SW480 (cell line): ENCODE data around the gene KREMEN2.
"Not testable (repeated sequence)": the region's sequence is repeated elsewhere in the genome, so short reads cannot be mapped to it uniquely, and the experiment has no call there.

Experiments used
- DNase-seq: peaks from one replicate; pipeline ENCODE4 v3.0.0-alpha.2; 2016; ENCODE audit warnings: low spot score

The KREMEN2 gene, protein sequence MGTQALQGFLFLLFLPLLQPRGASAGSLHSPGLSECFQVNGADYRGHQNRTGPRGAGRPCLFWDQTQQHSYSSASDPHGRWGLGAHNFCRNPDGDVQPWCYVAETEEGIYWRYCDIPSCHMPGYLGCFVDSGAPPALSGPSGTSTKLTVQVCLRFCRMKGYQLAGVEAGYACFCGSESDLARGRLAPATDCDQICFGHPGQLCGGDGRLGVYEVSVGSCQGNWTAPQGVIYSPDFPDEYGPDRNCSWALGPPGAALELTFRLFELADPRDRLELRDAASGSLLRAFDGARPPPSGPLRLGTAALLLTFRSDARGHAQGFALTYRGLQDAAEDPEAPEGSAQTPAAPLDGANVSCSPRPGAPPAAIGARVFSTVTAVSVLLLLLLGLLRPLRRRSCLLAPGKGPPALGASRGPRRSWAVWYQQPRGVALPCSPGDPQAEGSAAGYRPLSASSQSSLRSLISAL

GRCh38 chr16:2963723-2964474, at the start of gene KREMEN2:
KREMEN2 (plus strand) TSS chr16:2964275; CDS start chr16:2964521, 246 bp downstream.
- peak; percentile 81 for DNase-seq

GRCh38 chr16:2915196-2915929, 48.7 kb upstream of the KREMEN2 start:
- no peak for DNase-seq

- DNase-seq, result peak; percentile 50
These were observed 44.4 kb upstream of the KREMEN2 start for GRCh38 chr16:2919511-2920255.

DNA sequence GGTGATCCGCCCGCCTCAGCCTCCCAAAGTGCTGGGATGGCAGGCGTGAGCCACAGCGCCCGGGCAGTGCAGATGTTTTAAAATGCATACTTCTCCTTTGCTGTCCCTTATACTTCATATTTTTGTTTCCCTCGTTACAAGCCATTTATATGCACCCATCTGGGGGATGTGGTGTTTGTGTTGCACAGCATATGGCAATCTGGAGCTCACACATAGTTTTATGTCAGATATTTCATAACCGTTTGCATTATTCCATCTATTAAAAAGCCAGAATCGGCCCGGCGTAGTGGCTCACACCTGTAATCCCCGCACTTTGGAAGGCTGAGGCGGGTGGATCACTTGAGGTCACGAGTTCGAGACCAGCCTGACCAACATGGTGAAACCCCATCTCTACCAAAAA, 40.6 kb upstream of the KREMEN2 start:
- no peak for DNase-seq

DNA sequence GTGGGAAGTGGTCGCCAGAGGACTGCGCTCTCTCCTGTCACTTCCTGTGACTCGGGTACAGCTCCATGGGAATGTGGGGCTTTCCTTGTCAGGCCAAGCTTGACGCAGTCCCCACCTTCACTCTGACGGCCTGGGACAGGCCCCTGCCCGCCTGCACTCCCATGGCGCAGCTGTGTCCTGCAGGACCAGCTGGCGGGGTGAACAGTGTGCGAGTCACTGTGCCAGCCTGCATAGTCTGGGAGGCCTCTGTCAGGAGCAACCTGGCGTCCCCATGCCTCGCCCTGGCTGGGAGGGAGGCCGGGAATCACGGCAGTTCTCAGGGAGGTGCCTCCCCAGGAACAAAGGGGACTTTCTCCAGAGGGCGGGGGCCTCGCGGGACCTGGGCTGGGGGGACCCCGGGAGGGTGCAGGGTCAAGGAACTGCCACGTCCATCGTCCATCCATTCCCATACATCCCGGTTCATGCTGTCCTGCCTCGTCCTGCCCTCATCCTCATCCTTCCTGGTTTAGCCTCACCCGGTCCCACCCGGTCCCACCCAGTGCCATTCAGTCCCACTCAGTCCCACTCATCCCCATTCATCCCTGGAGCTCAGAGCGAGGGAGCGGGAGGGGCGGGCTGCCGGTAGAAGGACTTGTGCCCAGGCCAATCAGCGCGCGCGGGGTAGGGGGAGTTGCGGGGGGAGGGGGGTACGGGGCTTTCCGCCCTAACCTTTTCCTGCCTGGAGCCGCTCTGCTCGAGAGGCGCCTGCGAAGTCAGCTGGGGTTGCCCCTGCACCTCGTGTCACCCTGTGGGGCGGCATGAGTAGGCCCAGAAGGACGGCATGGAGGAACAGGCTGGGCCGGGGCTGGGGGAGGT, 38.9 kb upstream of the KREMEN2 start:
- DNase-seq, result no peak

DNA sequence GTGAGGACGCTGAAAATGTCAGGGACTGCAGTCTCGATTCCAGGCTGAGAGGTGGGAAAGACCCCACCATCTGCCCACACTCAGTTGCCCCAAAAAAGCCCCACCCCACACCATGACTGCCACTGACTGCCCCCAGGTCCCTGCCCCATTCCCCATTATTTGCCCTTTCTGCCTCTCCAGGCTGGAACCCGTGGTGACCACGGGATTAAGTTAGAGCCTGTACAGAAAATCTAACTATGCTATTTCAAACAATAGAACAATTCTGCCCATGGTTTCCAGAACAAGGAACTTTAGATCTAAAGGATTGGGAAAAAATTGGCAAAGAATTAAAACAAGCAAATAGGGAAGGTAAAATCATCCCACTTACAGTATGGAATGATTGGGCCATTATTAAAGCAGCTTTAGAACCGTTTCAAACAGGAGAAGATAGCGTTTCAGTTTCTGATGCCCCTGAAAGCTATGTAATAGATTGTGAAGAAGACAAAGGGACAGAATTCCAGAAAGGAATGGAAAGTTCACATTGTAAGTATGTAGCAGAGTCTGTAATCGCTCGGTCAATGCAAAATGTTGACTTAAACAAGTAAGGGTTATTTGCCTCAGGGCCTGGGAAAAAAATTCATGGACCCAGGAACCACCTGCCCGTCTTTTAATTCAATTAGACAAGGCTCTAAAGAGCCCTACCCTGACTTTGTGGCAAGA, 38.0 kb upstream of the KREMEN2 start:
- DNase-seq, result no peak

DNA sequence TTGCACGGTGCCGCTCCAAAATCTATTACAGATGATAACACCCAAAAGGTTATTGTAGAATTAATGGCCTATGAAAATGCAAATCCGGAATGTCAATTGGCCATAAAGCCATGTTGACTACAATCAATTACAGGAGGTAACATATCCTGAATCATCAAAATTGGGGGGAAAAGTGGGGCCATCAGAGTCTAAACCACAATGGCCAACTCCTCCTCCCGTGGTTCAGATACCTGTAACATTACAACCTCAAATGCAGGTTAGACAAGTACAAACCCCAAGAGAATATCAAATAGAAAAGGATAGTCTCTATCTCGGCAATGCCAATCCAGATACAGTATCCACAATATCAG, 37.5 kb upstream of the KREMEN2 start:
- no peak for DNase-seq

GRCh38 chr16:2927010-2927646, 36.9 kb upstream of the KREMEN2 start:
- DNase-seq, result peak; percentile 77

GRCh38 chr16:2928151-2928550, 35.9 kb upstream of the KREMEN2 start:
- DNase-seq, result not testable (repeated sequence)

GRCh38 chr16:2928796-2929195, 35.3 kb upstream of the KREMEN2 start:
- no peak for DNase-seq

DNA sequence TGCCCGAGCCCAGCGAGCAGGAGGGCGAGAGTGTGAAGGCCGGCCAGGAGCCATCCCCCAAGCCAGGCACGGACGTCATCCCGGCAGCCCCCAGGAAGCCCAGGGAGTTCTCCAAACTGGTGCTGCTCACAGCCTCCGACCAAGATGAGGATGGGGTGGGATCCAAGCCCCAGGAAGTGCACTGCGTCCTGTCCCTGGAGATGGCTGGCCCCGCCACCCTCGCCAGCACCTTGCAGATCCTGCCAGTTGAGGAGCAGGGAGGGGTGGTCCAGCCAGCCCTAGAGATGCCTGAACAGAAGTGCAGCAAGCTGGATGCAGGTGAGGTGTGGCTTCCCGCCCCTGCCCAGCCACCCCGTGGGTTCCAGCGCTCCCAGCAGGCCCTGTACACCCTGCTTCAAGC, 34.4 kb upstream of the KREMEN2 start:
- DNase-seq, result no peak

DNA sequence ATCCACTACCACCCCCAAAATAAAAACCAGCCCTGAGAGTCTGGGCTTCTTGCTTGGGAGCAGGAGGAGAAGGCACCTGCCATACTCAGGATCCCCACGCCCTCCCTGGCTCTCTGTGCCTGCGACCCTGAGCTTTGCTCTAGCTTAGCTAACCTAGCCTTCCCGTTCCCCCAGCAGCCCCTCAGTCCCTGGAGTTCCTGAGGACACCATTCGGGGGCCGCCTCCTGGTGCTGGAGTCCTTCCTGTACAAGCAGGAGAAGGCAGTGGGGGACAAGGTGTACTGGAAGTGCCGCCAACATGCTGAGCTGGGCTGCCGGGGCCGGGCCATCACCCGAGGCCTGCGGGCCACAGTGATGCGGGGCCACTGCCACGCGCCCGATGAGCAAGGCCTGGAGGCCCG, 33.8 kb upstream of the KREMEN2 start:
- no peak for DNase-seq

- DNase-seq, result not testable (repeated sequence)
These were observed 32.7 kb upstream of the KREMEN2 start for GRCh38 chr16:2931231-2931914.

DNA sequence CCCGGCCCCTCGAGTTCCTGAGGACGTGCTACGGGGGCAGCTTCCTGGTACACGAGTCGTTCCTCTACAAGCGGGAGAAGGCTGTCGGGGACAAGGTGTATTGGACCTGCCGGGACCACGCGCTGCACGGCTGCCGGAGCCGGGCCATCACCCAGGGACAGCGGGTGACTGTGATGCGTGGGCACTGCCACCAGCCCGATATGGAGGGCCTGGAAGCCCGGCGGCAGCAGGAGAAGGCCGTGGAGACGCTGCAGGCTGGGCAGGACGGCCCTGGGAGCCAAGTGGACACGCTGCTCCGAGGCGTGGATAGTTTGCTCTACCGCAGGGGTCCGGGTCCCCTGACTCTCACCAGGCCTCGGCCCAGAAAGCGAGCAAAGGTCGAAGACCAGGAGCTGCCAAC, 30.9 kb upstream of the KREMEN2 start:
- no peak for DNase-seq

- no peak for DNase-seq
These were observed 30.4 kb upstream of the KREMEN2 start for GRCh38 chr16:2933701-2934100.

- DNase-seq, result no peak
These were observed 29.6 kb upstream of the KREMEN2 start for GRCh38 chr16:2934450-2934849.

GRCh38 chr16:2936436-2937011, 27.6 kb upstream of the KREMEN2 start:
- no peak for DNase-seq

DNA sequence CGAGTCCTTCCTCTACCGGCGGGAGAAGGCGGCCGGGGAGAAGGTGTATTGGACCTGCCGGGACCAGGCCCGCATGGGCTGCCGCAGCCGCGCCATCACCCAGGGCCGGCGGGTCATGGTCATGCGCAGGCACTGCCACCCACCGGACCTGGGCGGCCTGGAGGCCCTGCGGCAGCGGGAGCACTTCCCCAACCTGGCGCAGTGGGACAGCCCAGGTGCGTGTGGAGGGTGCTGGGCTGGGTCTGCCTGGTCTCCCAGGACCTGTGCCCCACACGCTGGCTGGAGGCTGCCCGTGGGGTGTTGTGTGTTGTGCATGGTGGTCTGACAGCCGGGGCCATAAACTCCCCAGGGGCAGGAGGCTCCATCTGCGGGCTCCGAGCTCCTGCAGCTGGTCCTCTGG, 26.9 kb upstream of the KREMEN2 start:
- DNase-seq, result no peak

DNA sequence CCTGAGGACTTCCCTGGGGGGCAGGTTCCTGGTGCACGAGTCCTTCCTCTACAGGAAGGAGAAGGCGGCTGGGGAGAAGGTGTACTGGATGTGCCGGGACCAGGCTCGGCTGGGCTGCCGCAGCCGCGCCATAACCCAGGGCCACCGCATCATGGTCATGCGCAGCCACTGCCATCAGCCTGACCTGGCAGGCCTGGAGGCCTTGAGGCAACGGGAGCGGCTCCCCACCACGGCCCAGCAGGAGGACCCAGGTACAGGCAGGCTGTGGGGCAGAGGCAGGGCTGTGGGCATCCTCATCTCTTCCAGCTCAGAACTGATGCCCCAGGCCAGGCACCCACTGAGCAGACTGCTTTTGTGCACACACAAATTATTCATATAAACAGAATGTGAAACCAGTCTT, 25.9 kb upstream of the KREMEN2 start:
- DNase-seq, result no peak
